Neuronal stem cell (in vitro differentiated cells): ENCODE data around the gene SEC23IP.

Experiments
- DNase-seq: peaks from one replicate; pipeline ENCODE4 v3.0.0-alpha.2; 2013; ENCODE audit warnings: low spot score
- H2AFZ ChIP-seq: one replicate; pipeline ENCODE4 v1.6.1; 2013; ENCODE audit warnings: mild to moderate bottlenecking, low read length, inconsistent platforms
- H2AK5ac ChIP-seq: 2 replicates; pipeline ENCODE4 v1.6.1; 2013; ENCODE audit warnings: low read depth, mild to moderate bottlenecking, inconsistent platforms, low read length, moderate library complexity, mixed read lengths
- H2BK120ac ChIP-seq: 2 replicates; pipeline ENCODE4 v1.6.1; 2013; ENCODE audit warnings: low read depth, mild to moderate bottlenecking, inconsistent platforms, low read length, moderate library complexity, mixed read lengths
- H2BK12ac ChIP-seq: one replicate; pipeline ENCODE4 v1.6.1; 2013; ENCODE audit warnings: low read length, inconsistent platforms
- H2BK15ac ChIP-seq: 2 replicates; pipeline ENCODE4 v1.6.1; 2013; ENCODE audit warnings: mild to moderate bottlenecking, low read length, inconsistent platforms, mixed read lengths
- H2BK5ac ChIP-seq: one replicate; pipeline ENCODE4 v1.6.1; 2013; ENCODE audit warnings: inconsistent platforms, mild to moderate bottlenecking, low read length, moderate library complexity
- H3K14ac ChIP-seq: one replicate; pipeline ENCODE4 v1.6.1; 2013; ENCODE audit warnings: low read length, inconsistent platforms
- H3K18ac ChIP-seq: 2 replicates; pipeline ENCODE4 v1.6.1; 2013; ENCODE audit warnings: low read length, inconsistent platforms
- H3K23ac ChIP-seq: 2 replicates; pipeline ENCODE4 v1.6.1; 2013; ENCODE audit warnings: low read depth, mild to moderate bottlenecking, mixed read lengths, low read length, inconsistent platforms; ENCODE audit not compliant: poor library complexity
- H3K27ac ChIP-seq: replicated peaks from 3 replicates; pipeline ENCODE4 v1.5.1; 2013; ENCODE audit warnings: low read length, inconsistent platforms
- H3K27me3 ChIP-seq, 3 experiments: 2 replicates each; pipeline ENCODE4 v1.6.1; 2013; ENCODE audit warnings: low read length in 3 of 3, mild to moderate bottlenecking in 2 of 3, inconsistent platforms in 1 of 3, low read depth in 1 of 3, mixed read lengths in 1 of 3, moderate library complexity in 1 of 3; ENCODE audit not compliant: control insufficient read depth in 3 of 3, insufficient read depth in 3 of 3
- H3K36me3 ChIP-seq, 2 donors: replicated peaks in 1 of 2; 2 replicates each; pipeline ENCODE4 v1.6.1; 2013; ENCODE audit warnings: low read length in 2 of 2; ENCODE audit not compliant: control insufficient read depth in 2 of 2, insufficient read depth in 2 of 2
- H3K4ac ChIP-seq: 2 replicates; pipeline ENCODE4 v1.6.1; 2013; ENCODE audit warnings: inconsistent platforms, mild to moderate bottlenecking, low read length, moderate library complexity
- H3K4me1 ChIP-seq, 2 donors: 1 replicate in 1 of 2; 2 replicates in 1 of 2; pipeline ENCODE4 v1.6.1; 2013; ENCODE audit warnings: low read length in 2 of 2, low read depth in 1 of 2; ENCODE audit not compliant: control insufficient read depth in 2 of 2, insufficient read depth in 1 of 2
- H3K4me2 ChIP-seq: one replicate; pipeline ENCODE4 v1.6.1; 2013; ENCODE audit warnings: mild to moderate bottlenecking, low read length, inconsistent platforms; ENCODE audit not compliant: insufficient read depth, poor library complexity, severe bottlenecking
- H3K4me3 ChIP-seq, 2 donors: 2 replicates each; pipeline ENCODE4 v1.5.1; 2013; ENCODE audit warnings: low read length in 2 of 2, mild to moderate bottlenecking in 2 of 2, inconsistent platforms in 1 of 2, moderate library complexity in 1 of 2
- H3K79me1 ChIP-seq: one replicate; pipeline ENCODE4 v1.6.1; 2013; ENCODE audit warnings: low read depth, mild to moderate bottlenecking, inconsistent platforms, low read length, moderate library complexity
- H3K9ac ChIP-seq: one replicate; pipeline ENCODE4 v1.6.1; 2013; ENCODE audit warnings: mild to moderate bottlenecking, low read depth, low read length, inconsistent platforms; ENCODE audit not compliant: poor library complexity
- H3K9me3 ChIP-seq, 2 donors: replicated peaks in 1 of 2; 2 replicates each; pipeline versions ENCODE3 to v1.6.1; 2013; ENCODE audit warnings: low read length in 2 of 2, mild to moderate bottlenecking in 2 of 2, inconsistent platforms in 1 of 2, low read depth in 1 of 2, mixed read lengths in 1 of 2, moderate library complexity in 1 of 2; ENCODE audit not compliant: control insufficient read depth in 2 of 2, insufficient read depth in 1 of 2
- H4K8ac ChIP-seq: one replicate; pipeline ENCODE4 v1.6.1; 2013; ENCODE audit warnings: low read depth, mild to moderate bottlenecking, inconsistent platforms, low read length, moderate library complexity
- H4K91ac ChIP-seq: one replicate; pipeline ENCODE4 v1.6.1; 2013; ENCODE audit warnings: low read length, low read depth, mild to moderate bottlenecking, inconsistent platforms; ENCODE audit not compliant: poor library complexity
- WGBS, 2 donors: extraction: QIAGEN DNeasy Blood & Tissue Kit; methylation state at CpG; one replicate each; pipeline ENCODE4 v1.1.7; 2013; ENCODE audit warnings: missing lambda C conversion rate in 2 of 2, mixed read lengths in 1 of 2; ENCODE audit not compliant: insufficient read length in 2 of 2, insufficient replicate concordance in 1 of 2; ENCODE audit errors: extremely low coverage in 2 of 2; 5-methylcytosine and 5-hydroxymethylcytosine counted together

SEC23IP gene

GRCh38 chr10:119859420-119860258, 32.9 kb upstream of the SEC23IP start:
- Histone ChIP-seq H4K8ac (no peak overlapping the region), H3K4ac (no peak overlapping the region), H2AFZ (no peak overlapping the region), H3K14ac (no peak overlapping the region), H4K91ac (no peak overlapping the region), H3K4me3 (no peak overlapping the region), H2BK5ac (no peak overlapping the region), H3K79me1 (peaks cover 3% of the 10 kb centered on the region), H3K9ac (no peak overlapping the region), H2BK120ac (no peak overlapping the region), H2BK15ac (no peak overlapping the region), H3K36me3 (peaks cover 0 to 66% of the 10 kb centered on the region in 2 donors), H3K18ac (no peak overlapping the region), H3K27me3 (no peaks in the 10 kb centered on the region), H3K27ac (no peak overlapping the region), H3K9me3 (peaks cover 2 to 10% of the 10 kb centered on the region in 2 donors), H3K4me1 (no peaks in the 10 kb centered on the region), H3K4me2 (no peak overlapping the region), H3K23ac (no peak overlapping the region), H2BK12ac (no peak overlapping the region), H2AK5ac (no peak overlapping the region)
- WGBS, 2 donors, result no CpG with 5 or more reads among the region's 1 CpG
- DNase-seq, result peak; percentile 24

GRCh38 chr10:119860866-119861607, 31.5 kb upstream of the SEC23IP start:
- Histone ChIP-seq H2AK5ac (no peak overlapping the region), H2BK120ac (no peak overlapping the region), H2AFZ (no peak overlapping the region), H3K18ac (no peak overlapping the region), H4K8ac (no peak overlapping the region), H3K14ac (no peak overlapping the region), H3K36me3 (peaks cover 2 to 66% of the 10 kb centered on the region in 2 donors), H3K4me1 (no peaks in the 10 kb centered on the region), H3K4me3 (no peak overlapping the region), H3K23ac (no peak overlapping the region), H4K91ac (no peak overlapping the region), H3K9ac (no peak overlapping the region), H2BK15ac (no peak overlapping the region), H2BK12ac (no peak overlapping the region), H3K4ac (no peak overlapping the region), H3K27ac (no peak overlapping the region), H3K27me3 (no peaks in the 10 kb centered on the region), H3K9me3 (peaks cover 2 to 24% of the 10 kb centered on the region in 2 donors), H2BK5ac (no peak overlapping the region), H3K4me2 (no peak overlapping the region), H3K79me1 (peaks cover 3% of the 10 kb centered on the region)
- WGBS, 2 donors, result no CpG with 5 or more reads among the region's 7 CpGs
- DNase-seq, result no peak

GRCh38 chr10:119862524-119862923, 30.0 kb upstream of the SEC23IP start:
- no peak overlapping the region for H3K4me3 ChIP-seq
- no peak overlapping the region for H3K23ac ChIP-seq
- H2BK5ac ChIP-seq, result no peak overlapping the region
- H2AFZ ChIP-seq, result no peak overlapping the region
- H3K4ac ChIP-seq, result no peak overlapping the region
- no peaks in the 10 kb centered on the region for H3K4me1 ChIP-seq
- no peak overlapping the region for H4K91ac ChIP-seq
- no peak overlapping the region for H4K8ac ChIP-seq
- peaks cover 3% of the 10 kb centered on the region for H3K79me1 ChIP-seq
- H3K27me3 ChIP-seq, result no peaks in the 10 kb centered on the region
- H2BK12ac ChIP-seq, result no peak overlapping the region
- no CpG with 5 or more reads among the region's 1 CpG for WGBS, 2 donors
- no peak overlapping the region for H2BK15ac ChIP-seq
- DNase-seq, result no peak
- peaks cover 2 to 57% of the 10 kb centered on the region in 2 donors for H3K36me3 ChIP-seq
- no peak overlapping the region for H3K9ac ChIP-seq
- H3K4me2 ChIP-seq, result no peak overlapping the region
- H2AK5ac ChIP-seq, result no peak overlapping the region
- H3K14ac ChIP-seq, result no peak overlapping the region
- no peak overlapping the region for H2BK120ac ChIP-seq
- peaks cover 2 to 25% of the 10 kb centered on the region in 2 donors for H3K9me3 ChIP-seq
- no peak overlapping the region for H3K27ac ChIP-seq
- H3K18ac ChIP-seq, result no peak overlapping the region

DNA sequence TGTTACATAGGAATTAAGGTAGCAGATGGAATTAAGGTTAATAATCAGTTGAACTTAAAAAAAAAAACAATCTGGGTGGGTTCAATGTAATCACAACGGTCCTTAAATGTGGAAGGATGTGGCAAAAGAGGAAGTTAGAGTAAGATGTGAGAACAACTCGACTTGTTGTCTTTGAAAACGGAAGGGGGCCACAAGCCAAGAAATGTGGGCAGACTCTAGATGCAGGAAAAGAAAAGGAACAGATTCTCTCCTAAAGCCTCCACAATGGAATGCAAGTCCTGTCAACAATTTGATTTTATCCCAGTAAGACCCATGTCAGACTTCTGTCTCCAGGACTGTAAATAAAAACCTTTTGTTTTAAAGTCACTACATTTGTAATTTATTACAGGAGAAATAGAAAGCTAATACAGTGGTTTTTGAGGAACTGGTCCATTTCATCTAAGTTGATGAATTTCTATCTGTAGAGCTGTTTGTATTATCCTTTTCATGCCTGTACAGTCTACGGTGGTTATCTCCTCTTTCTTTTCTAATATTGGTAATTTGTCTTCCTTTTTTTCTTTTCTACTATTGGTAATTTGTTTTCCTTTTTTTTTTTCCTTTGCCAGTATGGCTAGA, 28.5 kb upstream of the SEC23IP start:
- WGBS, 2 donors, result no CpG with 5 or more reads among the region's 4 CpGs
- Histone ChIP-seq H3K9me3 (peaks cover 2 to 25% of the 10 kb centered on the region in 2 donors), H2BK120ac (no peak overlapping the region), H3K9ac (no peak overlapping the region), H3K4me1 (no peaks in the 10 kb centered on the region), H3K79me1 (peaks cover 3% of the 10 kb centered on the region), H3K4me3 (no peak overlapping the region), H2BK12ac (no peak overlapping the region), H2BK15ac (no peak overlapping the region), H2AK5ac (no peak overlapping the region), H4K8ac (no peak overlapping the region), H3K18ac (no peak overlapping the region), H2BK5ac (no peak overlapping the region), H3K36me3 (peaks cover 2 to 51% of the 10 kb centered on the region in 2 donors), H3K4ac (no peak overlapping the region), H3K4me2 (no peak overlapping the region), H2AFZ (no peak overlapping the region), H3K14ac (no peak overlapping the region), H3K27ac (no peak overlapping the region), H4K91ac (no peak overlapping the region), H3K23ac (no peak overlapping the region), H3K27me3 (no peaks in the 10 kb centered on the region)
- no peak for DNase-seq
